GM10248 (cell line): ENCODE data around the gene AHNAK.

Experiments
- CTCF ChIA-PET: fragments of 300-600 bp; sonication (Branson Sonifier 250); formaldehyde crosslinking; extraction: SDS; loops from one replicate; lab custom pipeline; 2021; ENCODE audit warnings: antibody characterized with exemption; lab: Yijun Ruan, JAX
- POLR2A ChIA-PET: fragments of 350-650 bp; sonication (Branson Sonifier 250); formaldehyde crosslinking; extraction: SDS; loops from one replicate; lab custom pipeline; 2020; ENCODE audit warnings: antibody characterized with exemption; lab: Yijun Ruan, JAX
- DNase-seq: peaks from one replicate; pipeline ENCODE4 v3.0.0; 2012; ENCODE audit errors: extremely low spot score
- CTCF ChIP-seq: IDR thresholded peaks from 2 replicates; pipeline ENCODE4 v1.5.1; 2012; ENCODE audit warnings: mild to moderate bottlenecking, low read depth; ENCODE audit errors: extremely low read depth, missing control alignments, control extremely low read depth

Gene AHNAK

DNA sequence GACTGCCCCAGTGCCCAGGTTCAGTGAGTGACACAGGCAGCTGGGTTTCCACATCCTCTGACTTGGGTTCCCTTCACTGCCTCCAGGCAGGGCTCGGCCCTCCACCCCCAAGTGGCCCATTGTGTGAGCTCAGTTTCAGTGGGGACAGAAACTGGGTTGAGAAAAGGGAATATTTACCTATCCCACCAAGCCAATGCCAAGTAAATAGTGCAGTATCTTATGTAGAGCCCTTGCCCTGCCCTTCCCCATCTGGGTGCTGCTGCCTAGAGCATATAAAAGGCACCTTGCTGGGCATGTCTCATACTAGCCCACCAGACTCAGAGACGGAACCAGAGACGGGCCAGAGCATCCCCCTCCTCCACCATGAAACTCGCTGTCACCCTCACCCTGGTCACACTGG, 127.9 kb downstream of the AHNAK start, which contains the start of gene SCGB1A1:
Gene SCGB1A1 (plus strand): TSS at position 301 of the 400 bp plus-strand sequence. CDS start 63 bp downstream, at position 364.
- POLR2A ChIA-PET: no interaction called here
- no peak for DNase-seq
- CTCF ChIA-PET: interaction anchor here (1.1 to 1.4 kb wide), 2 partner anchors 13 to 276 kb away, joined by 3 to 6 read pairs; no protein-coding TSS in a partner anchor
- no peak for TF ChIP-seq CTCF

- CTCF ChIA-PET: interaction anchor here (1.1 to 1.4 kb wide), 2 partner anchors 12 to 276 kb away, joined by 3 to 6 read pairs; no protein-coding TSS in a partner anchor
- POLR2A ChIA-PET: no interaction called here
- TF ChIP-seq CTCF: no peak
- no peak for DNase-seq
These were observed 128.5 kb downstream of the AHNAK start for GRCh38 chr11:62418136-62418535.

GRCh38 chr11:62416596-62416995, 130.0 kb downstream of the AHNAK start:
- ChIA-PET CTCF (interaction anchor here (1.4 kb wide), 1 partner anchor 8 kb away, joined by 6 read pairs; no protein-coding TSS in a partner anchor), POLR2A (no interaction called here)
- DNase-seq: no peak
- no peak for TF ChIP-seq CTCF

DNA sequence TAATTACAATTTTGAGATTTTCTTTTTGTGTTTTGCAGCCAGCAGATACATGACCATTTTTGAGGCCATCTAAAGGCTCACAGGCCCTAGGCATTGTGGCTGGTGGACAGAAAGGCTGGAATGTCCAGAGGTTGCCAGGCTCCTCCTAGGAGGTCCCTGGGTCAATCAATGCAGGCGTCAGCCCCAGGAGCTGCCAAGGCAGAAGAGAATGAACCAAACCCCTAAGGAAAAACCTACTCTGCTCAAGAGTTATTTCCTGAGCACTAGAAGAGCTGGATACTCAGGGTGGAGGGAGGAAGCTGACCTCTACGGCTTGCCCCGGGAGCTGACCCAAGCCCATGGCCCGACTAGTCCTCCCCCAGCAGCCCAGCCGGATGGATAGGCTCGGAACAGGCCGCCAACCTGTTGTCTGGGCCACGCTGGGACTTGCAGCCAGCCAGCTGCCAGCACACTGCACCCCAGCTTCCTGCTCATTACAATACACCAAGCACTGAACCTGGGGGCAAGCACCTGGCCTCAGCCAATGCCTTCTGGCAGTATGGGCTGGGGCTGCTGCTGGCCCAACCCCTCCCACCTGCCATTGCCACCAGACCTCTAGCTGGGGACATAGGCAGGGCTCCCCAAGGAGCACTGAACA, 133.4 kb downstream of the AHNAK start:
- no peak for DNase-seq
- ChIA-PET CTCF (interaction anchor here (0.8 to 1.5 kb wide), 2 partner anchors 18 to 32 kb away, joined by 4 read pairs; no protein-coding TSS in a partner anchor), POLR2A (no interaction called here)
- TF ChIP-seq CTCF: no peak

GRCh38 chr11:62411524-62411923, 135.1 kb downstream of the AHNAK start:
- no peak for TF ChIP-seq CTCF
- DNase-seq: no peak
- ChIA-PET POLR2A (no interaction called here), CTCF (interaction anchor here (1.3 to 3.3 kb wide), 3 partner anchors 13 to 148 kb away, joined by 4 to 12 read pairs (median 7); no protein-coding TSS in a partner anchor)

- no peak for TF ChIP-seq CTCF
- ChIA-PET POLR2A (no interaction called here), CTCF (interaction anchor here (1.3 to 3.3 kb wide), 3 partner anchors 14 to 148 kb away, joined by 4 to 12 read pairs (median 7); no protein-coding TSS in a partner anchor)
- DNase-seq: no peak
These were observed 135.6 kb downstream of the AHNAK start for GRCh38 chr11:62410972-62411371.
